ENCODE results near the gene TIPARP. TPM values are rescaled to one million over a fixed set of nuclear protein-coding genes. Genes with fewer than 3 reads are reported as not detected.
"Not testable (repeated sequence)": the region's sequence is repeated elsewhere in the genome, so short reads cannot be mapped to it uniquely, and the experiment has no call there.

Gene TIPARP
- total RNA-seq, 3 donors from 2014 or later = 28.5 to 103 (median 45.1) TPM

GRCh38 chr3:156648086-156648485, 26.3 kb upstream of the TIPARP start:
- intact Hi-C loops (cut with DNase I; ENCODE audit: low total_unique reads) = no loop called here
- no peaks in the 10 kb centered on the region for H3K36me3 ChIP-seq
- no peak overlapping the region for H3K27ac ChIP-seq
- no peak for DNase-seq (ENCODE audit: low spot score in 2 of 2)
- no peak overlapping the region for H3K4me3 ChIP-seq
- TF ChIP-seq CTCF (IDR thresholded peaks at IDR 0.05) (no peak), POLR2A (IDR thresholded peaks at IDR 0.05) (no peak)
- no peaks in the 10 kb centered on the region for H3K9me3 ChIP-seq
- H3K4me1 ChIP-seq = no peaks in the 10 kb centered on the region
- H3K27me3 ChIP-seq = no peaks in the 10 kb centered on the region

- intact Hi-C loops (cut with DNase I; ENCODE audit: low total_unique reads) = no loop called here
- Histone ChIP-seq H3K27me3 (no peaks in the 10 kb centered on the region), H3K4me1 (no peaks in the 10 kb centered on the region), H3K4me3 (no peak overlapping the region), H3K9me3 (no peaks in the 10 kb centered on the region), H3K27ac (no peak overlapping the region), H3K36me3 (no peaks in the 10 kb centered on the region)
- TF ChIP-seq POLR2AphosphoS5 (IDR thresholded peaks at IDR 0.05) (no peak), POLR2A (IDR thresholded peaks at IDR 0.05) (no peak), CTCF (IDR thresholded peaks at IDR 0.05) (no peak)
- no peak for DNase-seq (ENCODE audit: low spot score in 2 of 2)
Observed at GRCh38 chr3:156649681-156650080, 24.7 kb upstream of the TIPARP start.

DNA sequence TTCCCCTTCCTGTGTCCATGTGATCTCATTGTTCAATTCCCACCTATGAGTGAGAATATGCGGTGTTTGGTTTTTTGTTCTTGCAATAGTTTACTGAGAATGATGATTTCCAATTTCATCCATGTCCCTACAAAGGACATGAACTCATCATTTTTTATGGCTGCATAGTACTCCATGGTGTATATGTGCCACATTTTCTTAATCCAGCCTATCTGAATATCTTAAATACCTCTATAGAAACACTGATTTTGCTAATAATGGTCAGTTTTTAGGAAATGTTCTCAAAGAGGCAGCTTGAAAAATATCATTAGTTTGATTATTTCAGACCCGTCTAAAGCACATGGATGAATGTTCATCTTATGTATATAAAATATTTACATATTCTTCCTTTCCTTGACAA, 21.7 kb upstream of the TIPARP start:
- DNase-seq (ENCODE audit: low spot score in 2 of 2); H3K4me3 ChIP-seq; H3K36me3 ChIP-seq; H3K27me3 ChIP-seq; H3K4me1 ChIP-seq; intact Hi-C loops (cut with DNase I; ENCODE audit: low total_unique reads); H3K27ac ChIP-seq; H3K9me3 ChIP-seq: not testable (repeated sequence)

GRCh38 chr3:156654834-156655233, 19.6 kb upstream of the TIPARP start:
- no peaks in the 10 kb centered on the region for H3K4me1 ChIP-seq
- no peaks in the 10 kb centered on the region for H3K27me3 ChIP-seq
- no peak overlapping the region for H3K4me3 ChIP-seq
- no peaks in the 10 kb centered on the region for H3K9me3 ChIP-seq
- TF ChIP-seq POLR2AphosphoS5 (IDR thresholded peaks at IDR 0.05) (no peak), POLR2A (IDR thresholded peaks at IDR 0.05) (no peak), CTCF (IDR thresholded peaks at IDR 0.05) (no peak)
- H3K36me3 ChIP-seq = no peaks in the 10 kb centered on the region
- intact Hi-C loops (cut with DNase I; ENCODE audit: low total_unique reads) = no loop called here
- DNase-seq (ENCODE audit: low spot score in 2 of 2) = no peak
- no peak overlapping the region for H3K27ac ChIP-seq

- Histone ChIP-seq H3K9me3 (no peaks in the 10 kb centered on the region), H3K4me1 (no peaks in the 10 kb centered on the region), H3K4me3 (no peak overlapping the region), H3K27me3 (no peaks in the 10 kb centered on the region), H3K27ac (no peak overlapping the region), H3K36me3 (no peaks in the 10 kb centered on the region)
- no peak for DNase-seq (ENCODE audit: low spot score in 2 of 2)
- TF ChIP-seq POLR2AphosphoS5 (IDR thresholded peaks at IDR 0.05) (no peak), CTCF (IDR thresholded peaks at IDR 0.05) (no peak)
- intact Hi-C loops (cut with DNase I; ENCODE audit: low total_unique reads) = no loop called here
Observed at GRCh38 chr3:156655819-156656550, 18.4 kb upstream of the TIPARP start.

DNA sequence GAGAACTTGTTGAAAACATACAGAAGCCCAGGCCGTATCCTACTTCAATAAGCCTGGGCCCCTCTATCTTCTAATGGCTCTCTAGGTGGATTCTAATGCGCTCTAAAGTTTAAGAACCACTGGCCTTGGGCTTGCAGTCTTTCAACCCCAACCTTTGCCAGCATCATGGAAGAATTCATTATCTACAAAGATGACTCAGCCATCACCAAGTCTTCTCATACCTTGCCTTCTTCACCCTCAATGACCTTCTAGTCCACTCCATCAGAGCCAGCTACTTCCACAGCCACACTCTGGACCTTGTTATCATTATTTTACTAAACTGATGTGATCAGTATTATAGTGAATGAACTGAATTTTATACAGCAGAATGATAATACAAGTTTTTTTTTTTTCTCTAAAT, 16.9 kb upstream of the TIPARP start:
- no peak overlapping the region for H3K27ac ChIP-seq
- H3K27me3 ChIP-seq = no peaks in the 10 kb centered on the region
- H3K4me3 ChIP-seq = no peak overlapping the region
- H3K4me1 ChIP-seq = no peaks in the 10 kb centered on the region
- TF ChIP-seq POLR2AphosphoS5 (IDR thresholded peaks at IDR 0.05) = no peak
- H3K9me3 ChIP-seq = no peaks in the 10 kb centered on the region
- DNase-seq (ENCODE audit: low spot score in 2 of 2) = no peak
- intact Hi-C loops (cut with DNase I; ENCODE audit: low total_unique reads) = no loop called here
- H3K36me3 ChIP-seq = no peaks in the 10 kb centered on the region
